HG03159 (cell line): Measurements from ENCODE around the gene CTNND2.
"Not testable (repeated sequence)": the region's sequence is repeated elsewhere in the genome, so short reads cannot be mapped to it uniquely, and the experiment has no call there.

Source experiments
- ATAC-seq: cut with Tn5 transposase; IDR thresholded peaks from one replicate; pipeline ENCODE4 v1.9.1; 2021; ENCODE audit warnings: mild to moderate bottlenecking, moderate library complexity; ENCODE audit not compliant: unreplicated experiment

Gene CTNND2

GRCh38 chr5:11869203-11869602 is 35.0 kb downstream of the CTNND2 start:
- ATAC-seq, result no peak

GRCh38 chr5:11863911-11864310 is 40.3 kb downstream of the CTNND2 start:
- no peak for ATAC-seq

DNA sequence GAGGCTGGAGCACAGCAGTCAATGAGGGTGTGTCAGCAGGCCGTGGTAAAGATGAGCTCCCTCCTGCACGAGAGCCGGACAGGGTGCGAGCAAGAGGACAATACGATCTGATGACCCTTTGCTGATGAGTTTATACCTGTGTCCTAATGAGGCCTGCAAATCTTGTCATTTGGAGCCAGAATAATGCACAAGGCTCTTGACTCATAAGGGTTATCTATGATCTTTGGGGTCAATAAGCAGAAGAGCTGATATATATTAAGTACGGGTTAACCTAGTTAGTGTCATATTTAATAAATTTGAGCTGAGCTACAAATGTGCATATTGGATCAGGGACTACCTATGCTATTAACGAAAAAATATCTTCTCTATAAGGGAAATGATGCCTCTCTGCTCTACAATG is 46.9 kb downstream of the CTNND2 start:
- ATAC-seq, result no peak

GRCh38 chr5:11854936-11855335 is 49.3 kb downstream of the CTNND2 start:
- no peak for ATAC-seq

DNA sequence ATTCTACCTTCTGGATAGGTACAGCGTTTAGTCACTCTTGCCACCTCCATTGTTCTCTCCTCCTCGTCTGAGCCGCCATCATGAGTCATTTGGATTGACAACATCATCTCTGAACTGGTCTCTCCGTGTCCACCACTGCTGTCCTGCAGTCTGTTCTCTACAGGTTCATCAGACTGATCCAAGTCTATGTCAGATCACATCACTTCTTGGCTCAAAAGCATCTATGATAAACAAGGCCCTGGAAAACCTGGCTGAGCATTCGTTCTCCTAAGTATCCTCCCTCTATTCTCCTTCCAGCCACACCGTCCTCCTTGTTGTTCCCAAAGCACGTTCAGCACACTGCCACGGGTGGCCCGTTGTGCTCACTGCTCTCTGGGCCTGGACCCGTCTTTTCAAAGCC is 50.5 kb downstream of the CTNND2 start:
- ATAC-seq, result no peak

DNA sequence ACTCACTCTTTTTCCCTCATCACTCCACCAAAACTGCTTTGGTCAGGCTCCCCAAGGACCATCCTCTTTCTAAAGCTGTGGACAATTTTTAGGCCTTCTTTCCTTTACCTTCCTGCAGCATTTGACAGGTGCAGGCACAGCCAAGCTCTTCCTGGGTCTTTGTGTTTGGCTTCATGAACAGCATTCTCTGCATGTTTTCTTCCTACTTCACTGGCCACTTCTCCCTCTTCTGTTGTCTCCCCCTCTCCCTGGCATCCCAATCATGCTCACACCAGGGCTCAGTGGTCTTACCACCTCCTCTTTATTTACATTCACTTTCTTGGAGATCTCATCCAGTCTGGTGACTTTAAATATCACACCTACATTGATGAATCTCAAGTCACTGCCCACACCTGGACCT is 51.1 kb downstream of the CTNND2 start:
- no peak for ATAC-seq

DNA sequence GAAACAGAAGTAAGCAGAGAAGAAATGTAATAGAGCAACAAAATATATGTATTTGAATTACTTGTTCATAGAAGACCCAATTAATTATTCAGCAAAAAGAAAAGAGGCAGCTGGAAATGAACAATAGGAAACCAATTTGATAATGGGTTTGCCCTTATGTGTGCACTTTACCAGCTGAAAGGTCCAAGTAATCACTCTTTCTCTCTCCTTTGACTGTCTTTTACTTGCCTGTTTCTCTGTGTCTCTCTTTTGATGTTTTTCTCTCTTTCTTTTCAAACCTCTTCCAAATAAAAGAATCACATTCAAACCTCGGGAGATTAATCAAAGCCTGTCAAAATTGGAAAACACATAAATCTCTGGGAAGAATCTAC is 51.5 kb downstream of the CTNND2 start:
- no peak for ATAC-seq

GRCh38 chr5:11851965-11852716 is 52.1 kb downstream of the CTNND2 start:
- no peak for ATAC-seq

DNA sequence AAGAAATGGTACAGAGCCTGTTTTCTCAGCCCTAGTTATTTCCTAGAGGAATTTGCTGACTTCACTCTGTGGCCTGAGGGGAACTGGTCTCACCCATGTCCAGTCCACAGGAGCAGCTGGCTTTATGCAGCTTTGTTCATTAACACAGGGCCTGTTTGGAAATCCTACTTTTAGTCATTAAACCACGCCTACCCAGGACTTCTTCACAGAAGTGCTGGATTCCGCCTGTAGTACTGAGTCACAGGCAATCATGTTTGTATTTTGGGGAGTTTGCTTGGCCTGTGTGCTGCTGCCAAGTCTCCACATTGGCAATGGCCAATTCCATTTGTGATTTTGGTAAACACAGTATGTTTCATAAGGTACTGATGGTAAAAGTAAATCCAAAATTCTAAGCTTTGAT is 52.8 kb downstream of the CTNND2 start:
- no peak for ATAC-seq

- ATAC-seq, result not testable (repeated sequence)
Observed at GRCh38 chr5:11828566-11828965, 75.7 kb downstream of the CTNND2 start.

DNA sequence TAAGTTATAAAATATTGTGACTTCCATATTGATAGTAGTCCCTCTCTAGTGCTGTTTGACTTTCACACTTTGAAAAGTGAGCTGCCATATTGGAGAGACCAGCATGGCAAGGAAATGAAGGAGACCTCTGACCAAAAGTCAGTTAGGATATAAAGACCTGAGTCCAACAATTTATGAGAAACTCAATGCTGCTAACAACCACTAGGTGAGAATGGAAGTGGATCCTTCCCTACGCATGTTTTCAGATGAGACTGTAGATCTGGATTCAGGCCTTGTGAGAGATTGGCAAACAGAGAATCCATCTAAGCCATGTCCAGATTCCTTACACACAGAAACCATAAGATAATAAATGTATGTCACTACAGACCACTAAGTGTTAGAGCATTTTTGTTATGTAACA is 81.6 kb downstream of the CTNND2 start:
- no peak for ATAC-seq

DNA sequence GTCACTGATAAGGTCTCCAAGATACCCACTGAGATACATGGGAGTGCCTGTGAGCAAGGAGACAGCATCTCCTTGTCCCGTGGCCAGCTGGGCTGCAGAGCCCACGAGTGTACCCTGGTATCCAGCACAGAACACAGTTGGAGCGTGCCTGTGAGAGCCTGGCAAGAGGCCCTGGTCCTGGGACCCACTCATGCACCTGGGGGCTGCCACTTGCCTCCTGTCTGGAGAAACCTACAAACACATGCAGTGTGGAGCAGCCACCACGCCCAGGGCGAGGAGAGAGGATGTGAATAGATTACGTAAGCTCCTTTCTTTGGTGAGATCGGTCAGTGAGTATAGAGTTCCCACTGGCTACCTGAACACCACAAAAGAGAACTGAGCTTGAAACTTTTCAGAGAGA is 88.3 kb downstream of the CTNND2 start:
- no peak for ATAC-seq

DNA sequence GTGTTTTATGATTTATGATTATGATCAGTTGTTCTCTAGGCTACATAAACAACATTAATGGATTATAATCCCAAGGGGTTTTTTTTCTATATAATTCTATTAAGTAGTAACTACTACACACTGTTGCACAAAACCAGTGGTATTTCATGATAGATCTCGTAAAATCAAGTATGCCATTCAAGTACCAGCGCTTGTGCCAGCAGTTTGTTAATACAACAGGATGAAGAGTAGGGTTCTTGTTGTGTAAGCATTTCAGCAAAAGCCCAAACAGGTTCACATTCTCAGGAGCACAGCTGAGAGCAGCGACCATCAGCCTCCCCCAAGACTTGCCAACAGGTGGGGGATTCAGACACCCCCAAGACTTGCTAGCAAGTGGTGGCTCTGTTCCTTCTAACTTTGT is 88.8 kb downstream of the CTNND2 start:
- no peak for ATAC-seq

DNA sequence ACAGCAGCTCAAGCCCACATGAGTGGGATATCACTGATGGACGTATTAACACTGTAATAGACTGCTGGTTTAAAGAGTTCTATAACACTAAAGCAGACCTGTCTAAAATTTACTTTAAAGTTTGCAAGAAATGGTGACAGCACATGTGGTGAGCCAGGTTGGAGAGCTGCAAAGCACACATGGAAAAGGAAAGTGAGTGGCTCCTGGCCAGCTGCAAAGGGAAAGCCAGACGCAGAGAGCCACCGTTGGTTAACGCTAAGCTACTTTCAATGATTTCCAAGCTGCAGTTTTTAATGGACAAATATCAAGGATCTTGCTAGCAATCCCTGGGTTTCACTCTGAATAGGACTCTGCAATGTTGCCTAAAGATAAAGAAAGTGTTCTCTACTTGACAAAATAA is 89.9 kb downstream of the CTNND2 start:
- no peak for ATAC-seq

DNA sequence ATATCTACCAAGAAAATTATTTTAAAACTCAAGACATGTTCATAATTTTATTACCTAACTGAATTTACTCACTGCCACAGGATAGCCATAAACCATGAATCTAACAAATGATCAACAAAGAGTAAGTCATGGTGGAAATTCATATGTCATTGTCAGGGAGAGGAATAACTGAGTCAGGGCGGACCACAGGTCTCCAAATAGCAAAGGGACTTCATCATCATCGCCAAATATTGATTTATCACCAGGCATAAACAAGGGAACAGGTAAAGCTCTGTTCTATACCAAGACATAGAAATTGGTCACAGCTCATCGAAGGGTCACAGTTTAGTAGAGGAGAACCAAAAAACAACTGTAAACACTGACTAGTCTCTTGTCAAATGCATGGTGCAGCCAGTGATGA is 94.8 kb downstream of the CTNND2 start:
- no peak for ATAC-seq

GRCh38 chr5:11803436-11803835 is 100.8 kb downstream of the CTNND2 start:
- ATAC-seq, result no peak

DNA sequence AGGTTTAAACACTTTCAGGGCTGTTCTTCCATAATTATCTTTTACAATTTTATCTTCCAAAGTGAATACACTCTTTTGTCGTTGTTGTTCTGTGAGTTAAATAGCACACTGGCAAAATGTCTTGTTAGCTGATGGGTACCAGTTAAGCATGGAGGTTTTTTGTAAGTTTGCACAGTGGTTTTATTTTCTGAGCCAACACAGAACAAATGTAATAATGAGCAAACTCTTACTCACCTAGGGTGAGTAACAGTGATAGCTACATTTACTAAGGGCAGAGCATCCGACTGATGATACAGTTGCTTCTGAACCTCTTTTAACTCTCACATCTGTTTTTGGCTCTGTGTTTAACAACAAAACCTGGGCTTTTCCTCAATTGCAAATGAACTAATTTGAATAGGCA is 103.2 kb downstream of the CTNND2 start:
- ATAC-seq, result no peak

- no peak for ATAC-seq
Observed at GRCh38 chr5:11797132-11797531, 107.1 kb downstream of the CTNND2 start.

DNA sequence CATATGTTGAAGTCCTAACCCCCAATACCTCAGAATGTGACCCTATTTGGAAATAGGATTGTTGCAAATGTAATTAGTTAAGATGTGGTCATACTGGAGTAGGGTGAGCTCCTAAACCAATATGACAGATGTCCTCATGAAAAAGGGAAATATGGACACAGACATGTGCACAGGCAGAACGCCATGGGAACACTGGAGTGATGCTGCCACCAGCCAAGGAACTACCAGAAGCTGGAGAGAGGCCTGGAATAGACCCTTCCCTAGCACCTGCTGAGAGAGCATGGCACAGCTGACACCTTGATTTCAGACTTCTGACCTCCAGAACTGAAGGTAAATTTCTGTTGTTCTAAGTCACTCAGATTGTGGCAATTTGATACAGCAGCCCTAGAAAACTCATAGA is 110.8 kb downstream of the CTNND2 start:
- no peak for ATAC-seq

GRCh38 chr5:11792621-11793020 is 111.6 kb downstream of the CTNND2 start:
- no peak for ATAC-seq

DNA sequence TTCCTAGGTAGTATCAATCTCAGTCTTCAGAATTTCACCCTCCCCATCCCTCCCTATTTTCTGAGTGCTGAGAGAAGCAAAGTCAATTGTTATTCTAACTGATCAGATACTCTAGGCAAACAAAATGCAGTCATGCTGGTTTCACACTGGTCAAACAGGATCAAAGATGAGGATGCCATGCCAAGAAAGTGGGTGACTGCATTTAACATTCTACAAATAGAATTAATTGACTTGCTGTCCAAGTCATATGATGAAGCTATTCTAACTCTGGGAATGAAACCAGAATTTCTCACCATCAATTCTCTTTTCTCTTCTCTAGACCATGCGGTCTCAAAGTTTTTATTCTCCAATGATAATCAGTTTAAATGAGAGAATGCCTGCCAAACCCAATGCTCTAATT is 112.5 kb downstream of the CTNND2 start:
- no peak for ATAC-seq

DNA sequence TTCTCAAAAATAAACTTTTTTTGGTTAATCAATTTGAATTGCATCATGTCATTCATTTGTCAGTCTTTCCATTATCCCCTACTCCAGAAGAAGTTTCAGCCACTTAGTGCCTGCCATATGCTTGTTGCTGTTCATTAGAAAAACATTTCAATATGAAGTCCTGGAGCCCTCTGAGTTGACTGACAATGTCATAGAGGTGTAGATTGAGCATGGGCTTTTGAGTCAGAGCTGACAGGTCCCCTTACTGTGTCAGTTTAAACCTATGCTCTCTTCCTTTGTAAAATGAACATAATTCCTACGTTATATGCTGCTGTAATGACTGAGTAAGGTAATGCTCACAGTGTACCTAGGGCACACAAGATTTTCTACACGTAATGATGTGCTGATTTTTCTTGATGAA is 114.0 kb downstream of the CTNND2 start:
- no peak for ATAC-seq

- no peak for ATAC-seq
Observed at GRCh38 chr5:11785771-11786352, 118.4 kb downstream of the CTNND2 start.
